GM21360 (cell line): ENCODE measurements around the gene FRAS1.
A peak's percentile ranks its signal among the peaks of the same experiment; 100 is the strongest.
"Not testable (repeated sequence)": the region's sequence is repeated elsewhere in the genome, so short reads cannot be mapped to it uniquely, and the experiment has no call there.

Experiments used
- ATAC-seq: cut with Tn5 transposase; IDR thresholded peaks from one replicate; pipeline ENCODE4 v1.9.1; 2021; ENCODE audit warnings: mild to moderate bottlenecking, moderate library complexity; ENCODE audit not compliant: unreplicated experiment

Gene FRAS1

DNA sequence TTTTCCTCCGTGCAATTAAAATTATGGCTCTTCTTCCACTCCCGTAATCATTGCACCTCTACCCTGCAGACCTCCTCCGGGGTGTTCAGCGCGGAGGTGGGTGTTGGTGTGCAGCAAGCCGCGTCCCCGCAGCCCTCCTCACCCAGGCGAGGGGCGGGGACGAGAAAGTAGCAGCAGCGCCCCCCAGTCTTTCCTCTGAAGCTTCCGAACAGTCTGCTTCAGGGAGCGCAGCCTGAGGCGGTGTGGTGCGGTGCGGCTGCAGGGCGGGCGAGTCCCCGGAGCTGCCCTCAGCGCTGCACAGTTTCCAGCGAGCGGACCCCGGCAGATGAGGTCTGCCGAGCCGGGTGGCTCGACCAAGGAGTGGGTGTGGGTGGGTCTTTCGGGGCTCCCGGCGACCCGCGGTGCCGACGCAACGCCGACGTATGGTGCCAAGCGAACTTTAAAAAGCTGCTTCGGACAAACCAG, at the start of gene FRAS1:
FRAS1 (plus strand) TSS at position 189 of the 465 bp plus-strand sequence. CDS start 687 bp downstream, outside the sequence.
- peak; percentile 21 for ATAC-seq

- not testable (repeated sequence) for ATAC-seq
These were observed 46.1 kb upstream of the FRAS1 start for GRCh38 chr4:78011003-78011402.

- no peak for ATAC-seq
These were observed 41.9 kb upstream of the FRAS1 start for GRCh38 chr4:78014889-78015886.

GRCh38 chr4:78018271-78019049, 38.7 kb upstream of the FRAS1 start:
- no peak for ATAC-seq

DNA sequence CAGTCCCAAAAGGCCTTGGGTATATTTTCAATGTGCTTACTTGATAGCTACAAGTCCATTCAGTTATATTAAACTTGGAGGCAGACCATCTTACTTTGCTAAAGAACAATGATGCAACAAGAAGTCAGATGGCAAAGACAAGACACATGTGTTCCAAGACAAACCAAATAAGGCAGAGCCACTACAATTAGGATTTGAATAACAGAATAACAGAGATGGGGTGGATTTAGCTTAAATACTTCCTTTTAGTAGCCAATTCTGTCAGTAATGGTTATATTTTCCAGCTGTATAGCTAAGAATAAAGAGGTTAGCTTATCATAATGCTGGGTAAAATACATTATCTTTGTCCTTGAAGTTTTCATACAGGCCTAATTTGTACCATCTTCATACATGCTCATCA, 37.7 kb upstream of the FRAS1 start:
- ATAC-seq: no peak

DNA sequence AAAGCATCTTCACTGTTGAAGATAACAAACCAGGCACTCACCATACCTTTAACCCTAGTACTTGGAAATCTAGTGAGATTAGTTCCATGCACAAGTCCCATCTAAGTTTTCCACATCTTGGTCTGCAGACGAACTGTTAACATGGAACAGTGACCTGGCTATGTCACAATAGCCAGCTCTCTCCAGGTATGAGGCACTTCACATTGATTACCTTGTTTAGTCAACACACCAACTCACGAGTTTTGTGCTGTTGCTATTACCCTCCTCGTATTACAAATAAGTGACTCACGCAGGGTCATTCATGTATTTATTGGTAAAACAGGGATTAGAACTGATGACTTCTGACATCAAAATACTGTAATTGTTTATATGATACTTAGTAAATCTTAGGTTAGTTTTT, 36.4 kb upstream of the FRAS1 start:
- ATAC-seq: no peak

DNA sequence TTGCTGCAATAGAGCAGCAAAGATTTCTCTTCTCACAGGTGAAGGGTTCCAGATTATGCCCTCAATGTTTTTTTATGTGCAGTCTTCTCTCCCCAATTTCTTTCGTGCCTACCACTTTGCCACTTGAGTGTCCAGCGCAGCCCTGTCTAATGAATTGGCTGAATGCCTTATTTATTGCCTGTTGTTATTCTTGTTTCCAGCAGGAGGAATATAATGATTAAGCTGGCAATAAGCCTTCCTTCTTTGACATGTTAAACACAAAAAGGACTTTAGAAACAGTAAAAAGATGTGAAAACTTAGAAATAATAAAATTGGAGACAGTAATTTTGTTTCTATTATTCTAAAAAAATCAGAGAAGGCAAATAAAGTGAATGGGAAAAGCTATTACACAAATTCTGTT, 34.6 kb upstream of the FRAS1 start:
- ATAC-seq: no peak

DNA sequence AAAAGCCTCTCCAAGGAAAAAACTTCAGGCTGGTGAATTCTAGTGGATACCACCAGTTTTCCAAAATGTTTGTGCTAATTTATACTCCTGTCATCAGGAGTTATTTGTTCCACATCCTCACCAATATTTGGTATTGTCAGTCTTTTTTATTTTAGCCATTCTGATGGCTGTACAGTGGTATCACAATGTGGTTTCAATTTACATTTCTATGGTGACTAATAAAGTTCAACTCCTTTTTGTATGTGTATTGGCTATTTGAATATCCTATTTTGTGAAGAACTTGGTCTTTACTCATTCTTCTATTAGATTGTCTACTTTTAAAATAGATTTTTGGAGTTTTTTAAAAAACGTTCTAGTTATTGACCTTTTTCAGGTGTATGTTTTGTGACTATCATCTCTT, 33.0 kb upstream of the FRAS1 start:
- no peak for ATAC-seq

DNA sequence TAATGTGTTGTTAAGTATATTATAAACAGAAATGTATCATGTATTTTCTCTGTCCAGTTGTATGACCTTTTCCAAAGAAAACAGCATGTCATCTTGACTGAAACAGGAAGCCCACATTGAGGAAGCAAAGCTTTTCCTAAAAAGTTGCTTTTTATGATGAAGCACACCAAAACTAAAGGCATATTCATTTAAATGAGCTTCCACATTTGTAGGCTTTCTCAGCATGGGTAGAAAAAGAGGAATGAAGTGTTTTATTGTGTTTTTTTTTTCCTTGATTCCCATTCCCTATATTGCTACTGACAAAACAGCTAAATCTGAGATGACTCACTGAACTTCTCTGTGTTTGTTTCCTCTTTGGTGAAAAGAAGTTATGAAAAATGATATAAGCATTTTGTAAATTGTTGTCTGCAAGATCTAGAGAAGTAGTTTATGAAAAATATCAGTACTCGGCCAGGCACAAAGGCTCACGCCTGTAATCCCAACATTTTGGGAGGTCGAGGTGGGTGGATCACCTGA, 32.5 kb upstream of the FRAS1 start:
- no peak for ATAC-seq

- ATAC-seq: no peak
These were observed 25.6 kb upstream of the FRAS1 start for GRCh38 chr4:78031417-78031950.

DNA sequence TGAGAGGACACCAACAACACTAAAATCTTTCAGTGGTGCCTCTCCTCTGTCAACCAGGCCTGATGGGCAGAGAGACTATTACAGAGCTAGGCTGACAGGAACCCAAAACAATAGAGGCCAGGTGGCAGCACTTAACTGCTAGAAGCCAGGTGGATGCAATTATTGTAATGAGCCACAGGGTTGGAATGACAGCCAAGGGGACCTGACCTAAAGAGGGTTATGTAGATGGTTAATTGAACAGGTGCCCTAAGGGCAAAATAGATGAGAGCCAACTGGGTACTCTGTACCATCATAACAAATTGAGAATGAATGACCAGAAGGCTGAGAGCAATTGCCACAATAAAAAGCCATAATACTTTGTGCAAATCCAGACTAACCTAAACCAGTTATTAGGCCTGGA, 24.7 kb upstream of the FRAS1 start:
- ATAC-seq: no peak

DNA sequence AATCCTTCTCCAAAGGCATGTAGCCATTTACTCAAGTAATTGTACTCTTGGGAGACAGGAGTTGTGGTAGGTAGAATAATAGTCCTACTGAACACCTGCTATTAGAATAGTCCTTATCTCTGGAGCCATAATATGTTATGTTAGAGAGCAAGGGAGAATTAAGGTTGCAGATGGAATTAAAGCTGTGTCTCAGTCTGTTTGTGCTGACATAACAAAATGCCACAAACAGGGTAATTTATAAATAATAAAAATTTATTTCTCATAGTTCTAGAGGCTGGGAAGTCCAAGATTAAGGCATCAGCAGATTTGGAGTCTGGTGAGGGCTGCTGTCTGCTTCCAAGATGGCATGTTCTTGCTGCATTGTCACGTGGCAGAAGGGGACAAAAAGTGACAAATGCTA, 24.2 kb upstream of the FRAS1 start:
- no peak for ATAC-seq

- ATAC-seq: no peak
These were observed 23.3 kb upstream of the FRAS1 start for GRCh38 chr4:78033861-78034260.

DNA sequence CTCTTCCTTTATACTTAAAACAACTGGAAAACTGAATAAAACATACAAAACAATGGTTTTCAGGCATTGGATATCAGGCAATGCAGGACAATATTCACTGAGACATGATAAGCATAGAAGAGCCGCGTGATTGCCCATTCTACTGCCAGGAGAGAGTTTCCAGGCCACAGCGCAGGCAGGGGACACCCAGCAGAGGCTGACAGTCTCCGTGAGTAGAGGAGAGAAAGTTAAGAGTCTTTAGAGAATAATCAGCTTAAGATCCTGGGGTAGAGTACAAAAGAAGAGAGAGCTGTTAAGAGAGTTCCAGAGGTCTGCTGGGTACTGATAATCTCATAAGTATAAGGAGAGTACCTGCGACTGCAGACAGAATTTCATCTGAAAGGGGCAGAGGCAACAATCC, 18.4 kb upstream of the FRAS1 start:
- no peak for ATAC-seq

DNA sequence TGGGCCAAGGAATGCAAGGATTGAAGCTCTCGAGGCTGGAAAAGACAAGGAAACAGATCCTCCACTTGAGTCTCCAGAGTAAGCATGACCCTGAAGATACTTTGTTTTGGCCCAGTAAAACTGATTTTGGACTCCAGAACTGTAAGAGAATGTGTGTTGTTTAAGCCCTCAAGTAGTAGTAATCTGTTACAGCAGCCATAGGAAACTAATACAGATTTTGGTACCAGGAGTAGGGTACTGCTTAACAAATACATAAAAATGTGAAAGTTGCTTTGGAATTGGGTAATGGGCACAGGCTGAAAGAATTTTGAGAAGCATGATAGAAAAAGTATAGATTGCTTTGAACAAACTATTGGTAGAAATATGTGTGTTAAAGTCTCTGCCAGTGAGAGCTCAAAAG, 17.4 kb upstream of the FRAS1 start:
- no peak for ATAC-seq

DNA sequence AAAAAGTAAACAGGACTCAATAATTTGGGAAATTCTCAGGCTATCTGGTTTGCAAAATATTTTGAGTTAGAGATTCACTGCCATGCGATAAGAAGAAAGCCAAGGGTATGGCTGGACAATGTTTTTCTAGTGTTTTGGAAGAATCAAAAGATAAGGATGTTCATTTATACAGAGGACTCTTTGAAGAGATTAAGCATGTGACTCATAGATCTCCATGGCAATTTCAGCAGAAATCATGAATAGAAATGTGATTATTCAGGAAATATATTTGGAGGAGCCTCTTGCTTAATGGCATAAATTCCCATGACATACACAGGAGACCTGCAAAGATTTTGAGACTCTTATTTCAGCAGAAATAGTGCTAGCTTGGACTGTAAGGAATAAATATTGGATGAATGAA, 16.7 kb upstream of the FRAS1 start:
- no peak for ATAC-seq

- ATAC-seq: no peak
These were observed 9.8 kb upstream of the FRAS1 start for GRCh38 chr4:78047366-78047765.

DNA sequence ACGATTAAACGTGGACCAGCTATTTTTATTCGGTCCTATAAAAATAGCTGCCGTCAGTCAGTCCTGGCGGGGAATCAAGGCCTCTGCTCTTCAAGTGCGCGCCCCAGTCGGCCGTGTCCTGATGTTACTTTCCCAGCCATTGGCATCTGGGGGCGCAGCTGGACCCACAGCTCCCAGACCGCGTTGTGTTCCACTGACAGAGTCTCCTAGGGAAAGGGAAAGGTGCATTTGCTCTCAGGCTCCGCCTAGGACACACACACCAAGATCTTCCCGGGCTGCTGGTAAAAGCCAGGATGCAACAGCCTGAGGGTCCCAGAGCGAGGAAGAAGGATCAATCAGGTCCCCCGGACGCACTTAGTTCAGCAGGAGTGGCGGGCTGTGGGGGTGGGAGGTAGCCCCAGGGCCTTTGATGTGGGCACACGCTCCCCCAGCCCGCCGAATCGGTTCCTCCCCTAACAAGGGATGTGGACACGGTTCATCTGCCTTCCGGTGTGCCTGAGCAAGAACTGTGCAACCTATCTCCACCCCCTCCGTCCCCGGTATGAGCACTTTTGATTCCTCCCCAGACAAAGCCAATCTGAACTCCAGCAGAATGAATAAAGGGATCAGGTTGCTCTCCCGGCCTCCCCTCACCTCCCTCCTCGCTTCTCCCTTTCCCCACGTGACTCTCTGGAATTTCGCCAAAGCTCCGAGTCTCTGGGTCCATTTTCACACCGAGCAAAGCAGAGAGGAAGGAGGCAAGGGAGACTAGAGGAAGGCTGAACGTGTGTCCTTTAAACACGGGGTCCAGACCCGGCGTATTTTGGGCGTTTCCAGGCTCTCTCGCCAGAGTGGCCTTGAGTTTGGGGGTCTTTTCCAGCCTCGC, 626 bp upstream of the FRAS1 start:
- ATAC-seq: peak; percentile 78

- peak; percentile 25 for ATAC-seq
These were observed 752 bp downstream of the FRAS1 start for GRCh38 chr4:78057600-78058550.
